Activated T-helper 1 cell treated with Interleukin-2 at 50 U/mL for 16 hours (primary cell): ENCODE results near the gene COASY.
"Not testable (repeated sequence)": the region's sequence is repeated elsewhere in the genome, so short reads cannot be mapped to it uniquely, and the experiment has no call there.

Source experiments
- DNase-seq: peaks from one replicate; pipeline ENCODE4 v3.0.0-alpha.2; 2020; ENCODE audit warnings: low read depth

Gene COASY

GRCh38 chr17:42574463-42574862, 12.5 kb downstream of the COASY start:
- DNase-seq = no peak

GRCh38 chr17:42577140-42577531, 15.2 kb downstream of the COASY start:
- no peak for DNase-seq

- peak; percentile 85 for DNase-seq
These were observed 15.8 kb downstream of the COASY start, which contains the start of gene PSMC3IP for GRCh38 chr17:42577532-42578281. Gene PSMC3IP, minus strand, starts transcription at chr17:42577729. Its CDS starts 43 bp downstream, at chr17:42577686.

GRCh38 chr17:42578282-42578869, 16.4 kb downstream of the COASY start:
- peak; percentile 34 for DNase-seq

- DNase-seq = no peak
These were observed 18.0 kb downstream of the COASY start for GRCh38 chr17:42579794-42580551.

GRCh38 chr17:42581744-42582270, 19.9 kb downstream of the COASY start:
- no peak for DNase-seq

- no peak for DNase-seq
These were observed 22.9 kb downstream of the COASY start for GRCh38 chr17:42584880-42585279.

- DNase-seq = no peak
These were observed 23.4 kb downstream of the COASY start for GRCh38 chr17:42585353-42585752.

- DNase-seq = no peak
These were observed 24.7 kb downstream of the COASY start for GRCh38 chr17:42586514-42587230.

- DNase-seq = no peak
These were observed 28.9 kb downstream of the COASY start for GRCh38 chr17:42590886-42591285.

- no peak for DNase-seq
These were observed 29.5 kb downstream of the COASY start for GRCh38 chr17:42591411-42591810.

- DNase-seq = no peak
These were observed 34.4 kb downstream of the COASY start for GRCh38 chr17:42596386-42596785.

- DNase-seq = no peak
These were observed 37.0 kb downstream of the COASY start for GRCh38 chr17:42598905-42599304.

GRCh38 chr17:42603318-42603717, 41.4 kb downstream of the COASY start:
- DNase-seq = no peak

GRCh38 chr17:42607769-42608168, 45.8 kb downstream of the COASY start:
- DNase-seq = no peak

GRCh38 chr17:42608305-42609181, 46.6 kb downstream of the COASY start:
- DNase-seq = peak; percentile 3

- peak; percentile 100 for DNase-seq
These were observed 47.4 kb downstream of the COASY start, which contains the start of the genes RETREG3 and TUBG1 for GRCh38 chr17:42609182-42609813. Gene RETREG3, minus strand, starts transcription at chr17:42609374. Its CDS starts 50 bp downstream, at chr17:42609324. Gene TUBG1, plus strand, starts transcription at chr17:42609683. Its CDS starts 55 bp downstream, at chr17:42609738.

- not testable (repeated sequence) for DNase-seq
These were observed 48.2 kb downstream of the COASY start for GRCh38 chr17:42609814-42610801.

GRCh38 chr17:42612013-42612412, 50.1 kb downstream of the COASY start:
- no peak for DNase-seq
